Muscle layer of colon (tissue), 2 donors: ENCODE data around the gene PRRC2C.
"Not testable (repeated sequence)": the region's sequence is repeated elsewhere in the genome, so short reads cannot be mapped to it uniquely, and the experiment has no call there.

Experiments
- H3K27ac ChIP-seq: one replicate; pipeline ENCODE4 v1.7.0; 2013; ENCODE audit warnings: low read depth, mild to moderate bottlenecking, low read length, moderate library complexity
- H3K27me3 ChIP-seq, 2 donors: one replicate each; pipeline ENCODE4 v1.7.0; 2013; ENCODE audit warnings: low read length in 2 of 2, mild to moderate bottlenecking in 2 of 2; ENCODE audit not compliant: insufficient read depth in 2 of 2, control insufficient read depth in 1 of 2
- H3K36me3 ChIP-seq: one replicate; pipeline ENCODE4 v1.7.0; 2013; ENCODE audit warnings: mild to moderate bottlenecking, low read length; ENCODE audit not compliant: insufficient read depth
- H3K4me1 ChIP-seq: one replicate; pipeline ENCODE4 v1.7.0; 2013; ENCODE audit warnings: mild to moderate bottlenecking, low read length; ENCODE audit not compliant: insufficient read depth
- H3K4me3 ChIP-seq, 2 donors: one replicate each; pipeline ENCODE4 v1.7.0; 2013; ENCODE audit warnings: low read length in 2 of 2, low read depth in 1 of 2, mild to moderate bottlenecking in 1 of 2, moderate library complexity in 1 of 2
- H3K9ac ChIP-seq: one replicate; pipeline ENCODE4 v1.7.0; 2013; ENCODE audit warnings: low read length
- H3K9me3 ChIP-seq: one replicate; pipeline ENCODE4 v1.7.0; 2013; ENCODE audit warnings: mild to moderate bottlenecking, low read length
- donor health status: abdominal sarcoma.
- donor health status: Adenocarcinoma of cecum.

Gene PRRC2C

GRCh38 chr1:171615122-171615906 lies 130.0 kb downstream of the PRRC2C start:
- not testable (repeated sequence) for H3K9ac ChIP-seq, H3K4me1 ChIP-seq, H3K36me3 ChIP-seq, H3K27ac ChIP-seq, H3K4me3 ChIP-seq, H3K27me3 ChIP-seq, H3K9me3 ChIP-seq

- H3K4me3 ChIP-seq, result no peak overlapping the region
- no peaks in the 10 kb centered on the region for H3K9me3 ChIP-seq
- no peak overlapping the region for H3K27ac ChIP-seq
- no peaks in the 10 kb centered on the region for H3K27me3 ChIP-seq
- no peaks in the 10 kb centered on the region for H3K36me3 ChIP-seq
- H3K9ac ChIP-seq, result no peak overlapping the region
- no peaks in the 10 kb centered on the region for H3K4me1 ChIP-seq
Measured at GRCh38 chr1:171616586-171616985, 131.3 kb downstream of the PRRC2C start.

GRCh38 chr1:171622152-171622462 lies 136.8 kb downstream of the PRRC2C start, which contains the start of gene MYOCOS:
Gene MYOCOS, plus strand, starts transcription at chr1:171622243. Its CDS starts 1,641 bp downstream, at chr1:171623884.
- H3K27ac ChIP-seq, result no peak within 1 kb of the TSS
- H3K36me3 ChIP-seq, result no peaks in the 10 kb centered on the region
- no peaks in the 10 kb centered on the region for H3K9me3 ChIP-seq
- H3K9ac ChIP-seq, result no peak within 1 kb of the TSS
- no peaks in the 10 kb centered on the region for H3K4me1 ChIP-seq
- H3K27me3 ChIP-seq, result no peaks in the 10 kb centered on the region
- H3K4me3 ChIP-seq, result no peak within 1 kb of the TSS

GRCh38 chr1:171623651-171624331 lies 138.5 kb downstream of the PRRC2C start:
- no peaks in the 10 kb centered on the region for H3K27me3 ChIP-seq
- no peak overlapping the region for H3K9ac ChIP-seq
- no peaks in the 10 kb centered on the region for H3K4me1 ChIP-seq
- H3K36me3 ChIP-seq, result no peaks in the 10 kb centered on the region
- H3K27ac ChIP-seq, result no peak overlapping the region
- H3K9me3 ChIP-seq, result no peaks in the 10 kb centered on the region
- H3K4me3 ChIP-seq, result no peak overlapping the region

- Histone ChIP-seq H3K4me3 (no peak overlapping the region), H3K9ac (no peak overlapping the region), H3K4me1 (no peaks in the 10 kb centered on the region), H3K27ac (no peak overlapping the region), H3K27me3 (no peaks in the 10 kb centered on the region), H3K36me3 (no peaks in the 10 kb centered on the region), H3K9me3 (no peaks in the 10 kb centered on the region)
Measured at GRCh38 chr1:171625225-171625624, 139.9 kb downstream of the PRRC2C start.

- no peaks in the 10 kb centered on the region for H3K36me3 ChIP-seq
- no peak overlapping the region for H3K27ac ChIP-seq
- no peak overlapping the region for H3K9ac ChIP-seq
- no peak overlapping the region for H3K4me3 ChIP-seq
- H3K9me3 ChIP-seq, result no peaks in the 10 kb centered on the region
- H3K27me3 ChIP-seq, result no peaks in the 10 kb centered on the region
- H3K4me1 ChIP-seq, result no peaks in the 10 kb centered on the region
Measured at GRCh38 chr1:171627020-171627419, 141.7 kb downstream of the PRRC2C start.

- Histone ChIP-seq H3K4me3 (no peak overlapping the region), H3K9ac (no peak overlapping the region), H3K36me3 (no peaks in the 10 kb centered on the region), H3K4me1 (no peaks in the 10 kb centered on the region), H3K27ac (no peak overlapping the region), H3K9me3 (no peaks in the 10 kb centered on the region), H3K27me3 (no peaks in the 10 kb centered on the region)
Measured at GRCh38 chr1:171628225-171628624, 142.9 kb downstream of the PRRC2C start.

- Histone ChIP-seq H3K4me1 (no peaks in the 10 kb centered on the region), H3K9ac (no peak overlapping the region), H3K27me3 (no peaks in the 10 kb centered on the region), H3K36me3 (no peaks in the 10 kb centered on the region), H3K9me3 (no peaks in the 10 kb centered on the region), H3K4me3 (no peak overlapping the region), H3K27ac (no peak overlapping the region)
Measured at GRCh38 chr1:171635661-171636060, 150.3 kb downstream of the PRRC2C start.

- no peaks in the 10 kb centered on the region for H3K4me1 ChIP-seq
- no peak overlapping the region for H3K27ac ChIP-seq
- H3K27me3 ChIP-seq, result no peaks in the 10 kb centered on the region
- no peaks in the 10 kb centered on the region for H3K36me3 ChIP-seq
- no peak overlapping the region for H3K4me3 ChIP-seq
- no peaks in the 10 kb centered on the region for H3K9me3 ChIP-seq
- H3K9ac ChIP-seq, result no peak overlapping the region
Measured at GRCh38 chr1:171636141-171636540, 150.8 kb downstream of the PRRC2C start.

GRCh38 chr1:171637928-171638576 lies 152.7 kb downstream of the PRRC2C start:
- Histone ChIP-seq H3K9me3 (no peaks in the 10 kb centered on the region), H3K4me1 (no peaks in the 10 kb centered on the region), H3K4me3 (no peak overlapping the region), H3K27me3 (no peaks in the 10 kb centered on the region), H3K36me3 (no peaks in the 10 kb centered on the region), H3K9ac (no peak overlapping the region), H3K27ac (no peak overlapping the region)

- H3K9ac ChIP-seq, result no peak overlapping the region
Measured at GRCh38 chr1:171640225-171640624, 154.9 kb downstream of the PRRC2C start.

More at GRCh38 chr1:171640225-171640624, 154.9 kb downstream of the PRRC2C start:
- no peak overlapping the region for H3K27ac ChIP-seq
- no peaks in the 10 kb centered on the region for H3K27me3 ChIP-seq
- H3K9me3 ChIP-seq, result no peaks in the 10 kb centered on the region
- H3K4me3 ChIP-seq, result no peak overlapping the region
- H3K36me3 ChIP-seq, result no peaks in the 10 kb centered on the region
- H3K4me1 ChIP-seq, result peaks cover 5% of the 10 kb centered on the region
